HEK293 (cell line): ENCODE results near the gene CANX.
A peak's percentile ranks its signal among the peaks of the same experiment; 100 is the strongest.

Experiments used
- HOXD13 ChIP-seq: sonication (generic); formaldehyde crosslinking; IDR thresholded peaks from 2 replicates; pipeline ENCODE4 v1.8.0; 2022; ENCODE audit warnings: missing genetic modification reagents, borderline replicate concordance
- KLF17 ChIP-seq: fragments of 450-650 bp; formaldehyde crosslinking; IDR thresholded peaks from 2 replicates; pipeline ENCODE4 v1.5.1; 2016; ENCODE audit warnings: missing biosample characterization, missing genetic modification characterization
- KLF7 ChIP-seq: fragments of 450-650 bp; formaldehyde crosslinking; IDR thresholded peaks from 2 replicates; pipeline ENCODE4 v1.5.1; 2016; ENCODE audit warnings: missing biosample characterization, missing genetic modification characterization, borderline replicate concordance
- MEIS1 ChIP-seq: sonication (generic); formaldehyde crosslinking; IDR thresholded peaks from 2 replicates; pipeline ENCODE4 v1.8.1; 2022; ENCODE audit warnings: missing genetic modification reagents, mild to moderate bottlenecking, borderline replicate concordance
- SETDB1 ChIP-seq: IDR thresholded peaks from one replicate; pipeline ENCODE4 v1.6.1; 2017; ENCODE audit warnings: mild to moderate bottlenecking, low read length, moderate library complexity, mixed read lengths; ENCODE audit not compliant: insufficient read length
- SP3 ChIP-seq: fragments of 450-650 bp; formaldehyde crosslinking; IDR thresholded peaks from 2 replicates; pipeline ENCODE4 v1.5.1; 2016; ENCODE audit warnings: missing biosample characterization, missing genetic modification characterization
- YY1 ChIP-seq: fragments of 450-650 bp; formaldehyde crosslinking; IDR thresholded peaks from 2 replicates; pipeline ENCODE4 v1.5.1; 2018; ENCODE audit warnings: missing biosample characterization, missing genetic modification characterization
- ZBTB20 ChIP-seq: fragments of 450-650 bp; formaldehyde crosslinking; IDR thresholded peaks from 2 replicates; pipeline ENCODE4 v1.5.1; 2016; ENCODE audit warnings: missing biosample characterization, missing genetic modification characterization
- ZFHX2 ChIP-seq: fragments of 450-650 bp; formaldehyde crosslinking; conservative IDR thresholded peaks from 2 replicates; pipeline ENCODE4 v1.5.1; 2016; ENCODE audit warnings: missing biosample characterization, missing genetic modification characterization
- ZFP41 ChIP-seq: fragments of 450-650 bp; formaldehyde crosslinking; IDR thresholded peaks from 2 replicates; pipeline ENCODE4 v1.5.1; 2016; ENCODE audit warnings: missing biosample characterization, missing genetic modification characterization, borderline replicate concordance
- ZIC2 ChIP-seq: fragments of 450-650 bp; formaldehyde crosslinking; IDR thresholded peaks from 2 replicates; pipeline ENCODE4 v1.5.1; 2016; ENCODE audit warnings: missing biosample characterization, missing genetic modification characterization
- ZNF140 ChIP-seq: fragments of 450-650 bp; formaldehyde crosslinking; IDR thresholded peaks from 2 replicates; pipeline ENCODE4 v1.5.1; 2016; ENCODE audit warnings: missing biosample characterization, missing genetic modification characterization
- ZNF174 ChIP-seq: fragments of 450-650 bp; formaldehyde crosslinking; IDR thresholded peaks from 2 replicates; pipeline ENCODE4 v1.5.0; 2017; ENCODE audit warnings: missing biosample characterization, mild to moderate bottlenecking, missing genetic modification characterization
- ZNF2 ChIP-seq: fragments of 450-650 bp; formaldehyde crosslinking; IDR thresholded peaks from 2 replicates; pipeline ENCODE4 v1.5.1; 2016; ENCODE audit warnings: missing biosample characterization, missing genetic modification characterization
- ZNF223 ChIP-seq: fragments of 450-650 bp; formaldehyde crosslinking; IDR thresholded peaks from 2 replicates; pipeline ENCODE4 v1.5.1; 2016; ENCODE audit warnings: missing biosample characterization, missing genetic modification characterization
- ZNF335 ChIP-seq: fragments of 450-650 bp; formaldehyde crosslinking; conservative IDR thresholded peaks from 2 replicates; pipeline ENCODE4 v1.5.1; 2016; ENCODE audit warnings: missing biosample characterization, missing genetic modification characterization
- ZNF341 ChIP-seq: fragments of 450-650 bp; formaldehyde crosslinking; IDR thresholded peaks from 2 replicates; pipeline ENCODE4; 2016; ENCODE audit warnings: low read depth, missing biosample characterization, missing genetic modification characterization
- ZNF398 ChIP-seq: fragments of 450-650 bp; formaldehyde crosslinking; IDR thresholded peaks from 2 replicates; pipeline ENCODE4 v1.5.1; 2017; ENCODE audit warnings: missing biosample characterization, missing genetic modification characterization
- ZNF48 ChIP-seq: fragments of 450-650 bp; formaldehyde crosslinking; IDR thresholded peaks from 2 replicates; pipeline ENCODE4 v1.5.1; 2016; ENCODE audit warnings: missing biosample characterization, missing genetic modification characterization
- ZNF501 ChIP-seq: fragments of 450-650 bp; formaldehyde crosslinking; IDR thresholded peaks from 2 replicates; pipeline ENCODE4 v1.5.1; 2016; ENCODE audit warnings: missing biosample characterization, missing genetic modification characterization
- ZNF600 ChIP-seq: fragments of 450-650 bp; formaldehyde crosslinking; IDR thresholded peaks from 2 replicates; pipeline ENCODE4 v1.5.1; 2016; ENCODE audit warnings: missing biosample characterization, missing genetic modification characterization
- ZNF660 ChIP-seq: fragments of 450-650 bp; IDR thresholded peaks from 2 replicates; pipeline ENCODE4 v1.5.1; 2018; ENCODE audit warnings: missing biosample characterization, mild to moderate bottlenecking, missing genetic modification characterization
- ZNF664 ChIP-seq: fragments of 450-650 bp; formaldehyde crosslinking; IDR thresholded peaks from 2 replicates; pipeline ENCODE4 v1.5.1; 2016; ENCODE audit warnings: missing biosample characterization, missing genetic modification characterization
- ZNF843 ChIP-seq: fragments of 450-650 bp; formaldehyde crosslinking; IDR thresholded peaks from 2 replicates; pipeline ENCODE4 v1.5.1; 2016; ENCODE audit warnings: missing biosample characterization, missing genetic modification characterization
- TF ChIP-seq, protein P1 (sequence below): sonication (generic); formaldehyde crosslinking; IDR thresholded peaks from 2 replicates; pipeline ENCODE4 v1.8.1; 2022; ENCODE audit warnings: mild to moderate bottlenecking, moderate library complexity, missing genetic modification reagents
- TF ChIP-seq, protein P2 (sequence below): fragments of 450-650 bp; formaldehyde crosslinking; IDR thresholded peaks from 2 replicates; pipeline ENCODE4 v1.5.1; 2016; ENCODE audit warnings: missing biosample characterization, missing genetic modification characterization
- TF ChIP-seq, protein P3 (sequence below): fragments of 450-650 bp; formaldehyde crosslinking; IDR thresholded peaks from 2 replicates; pipeline ENCODE4 v1.5.1; 2016; ENCODE audit warnings: missing biosample characterization, missing genetic modification characterization
- TF ChIP-seq, protein P4 (sequence below): fragments of 450-650 bp; formaldehyde crosslinking; IDR thresholded peaks from 2 replicates; pipeline ENCODE4 v1.5.1; 2016; ENCODE audit warnings: missing biosample characterization, missing genetic modification characterization
- TF ChIP-seq, protein P5 (sequence below): fragments of 450-650 bp; formaldehyde crosslinking; IDR thresholded peaks from 2 replicates; pipeline ENCODE4 v1.5.1; 2017; ENCODE audit warnings: missing biosample characterization, missing genetic modification characterization

The CANX gene

GRCh38 chr5:179759581-179760551 is 61.1 kb downstream of the CANX start (continued):
- TF ChIP-seq ZNF2 (no peak), ZNF341 (no peak), YY1 (tag by site-specific recombination) (no peak), ZNF335 (tag by site-specific recombination) (peak; percentile 25; the same call in 1 of the 2 replicates), ZNF501 (no peak), ZNF174 (tag by site-specific recombination) (no peak), SETDB1 (no peak), ZNF600 (tag by site-specific recombination) (peak; percentile 66; the same call in 1 of the 2 replicates), ZNF660 (tag by site-specific recombination) (no peak), ZNF398 (tag by site-specific recombination) (peak; percentile 2; the same call in 1 of the 2 replicates), ZNF843 (tag by site-specific recombination) (no peak), ZNF223 (tag by site-specific recombination) (no peak), ZNF664 (tag by site-specific recombination) (no peak), KLF17 (tag by site-specific recombination) (no peak), ZFHX2 (peak; percentile 67), ZNF48 (tag by site-specific recombination) (no peak), MEIS1 (CRISPR knock-in tag) (no peak), ZNF140 (tag by site-specific recombination) (no peak), ZIC2 (tag by site-specific recombination) (peak; percentile 94), ZBTB20 (no peak), KLF7 (no peak), SP3 (no peak), ZFP41 (tag by site-specific recombination) (no peak), HOXD13 (no peak)
- TF ChIP-seq, protein P1, sequence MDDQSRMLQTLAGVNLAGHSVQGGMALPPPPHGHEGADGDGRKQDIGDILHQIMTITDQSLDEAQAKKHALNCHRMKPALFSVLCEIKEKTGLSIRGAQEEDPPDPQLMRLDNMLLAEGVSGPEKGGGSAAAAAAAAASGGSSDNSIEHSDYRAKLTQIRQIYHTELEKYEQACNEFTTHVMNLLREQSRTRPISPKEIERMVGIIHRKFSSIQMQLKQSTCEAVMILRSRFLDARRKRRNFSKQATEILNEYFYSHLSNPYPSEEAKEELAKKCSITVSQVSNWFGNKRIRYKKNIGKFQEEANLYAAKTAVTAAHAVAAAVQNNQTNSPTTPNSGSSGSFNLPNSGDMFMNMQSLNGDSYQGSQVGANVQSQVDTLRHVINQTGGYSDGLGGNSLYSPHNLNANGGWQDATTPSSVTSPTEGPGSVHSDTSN (CRISPR knock-in tag) = no peak
- TF ChIP-seq, protein P2, sequence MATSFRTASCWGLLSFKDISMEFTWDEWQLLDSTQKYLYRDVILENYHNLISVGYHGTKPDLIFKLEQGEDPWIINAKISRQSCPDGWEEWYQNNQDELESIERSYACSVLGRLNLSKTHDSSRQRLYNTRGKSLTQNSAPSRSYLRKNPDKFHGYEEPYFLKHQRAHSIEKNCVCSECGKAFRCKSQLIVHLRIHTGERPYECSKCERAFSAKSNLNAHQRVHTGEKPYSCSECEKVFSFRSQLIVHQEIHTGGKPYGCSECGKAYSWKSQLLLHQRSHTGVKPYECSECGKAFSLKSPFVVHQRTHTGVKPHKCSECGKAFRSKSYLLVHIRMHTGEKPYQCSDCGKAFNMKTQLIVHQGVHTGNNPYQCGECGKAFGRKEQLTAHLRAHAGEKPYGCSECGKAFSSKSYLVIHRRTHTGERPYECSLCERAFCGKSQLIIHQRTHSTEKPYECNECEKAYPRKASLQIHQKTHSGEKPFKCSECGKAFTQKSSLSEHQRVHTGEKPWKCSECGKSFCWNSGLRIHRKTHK (tag by site-specific recombination) = no peak
- TF ChIP-seq, protein P3, sequence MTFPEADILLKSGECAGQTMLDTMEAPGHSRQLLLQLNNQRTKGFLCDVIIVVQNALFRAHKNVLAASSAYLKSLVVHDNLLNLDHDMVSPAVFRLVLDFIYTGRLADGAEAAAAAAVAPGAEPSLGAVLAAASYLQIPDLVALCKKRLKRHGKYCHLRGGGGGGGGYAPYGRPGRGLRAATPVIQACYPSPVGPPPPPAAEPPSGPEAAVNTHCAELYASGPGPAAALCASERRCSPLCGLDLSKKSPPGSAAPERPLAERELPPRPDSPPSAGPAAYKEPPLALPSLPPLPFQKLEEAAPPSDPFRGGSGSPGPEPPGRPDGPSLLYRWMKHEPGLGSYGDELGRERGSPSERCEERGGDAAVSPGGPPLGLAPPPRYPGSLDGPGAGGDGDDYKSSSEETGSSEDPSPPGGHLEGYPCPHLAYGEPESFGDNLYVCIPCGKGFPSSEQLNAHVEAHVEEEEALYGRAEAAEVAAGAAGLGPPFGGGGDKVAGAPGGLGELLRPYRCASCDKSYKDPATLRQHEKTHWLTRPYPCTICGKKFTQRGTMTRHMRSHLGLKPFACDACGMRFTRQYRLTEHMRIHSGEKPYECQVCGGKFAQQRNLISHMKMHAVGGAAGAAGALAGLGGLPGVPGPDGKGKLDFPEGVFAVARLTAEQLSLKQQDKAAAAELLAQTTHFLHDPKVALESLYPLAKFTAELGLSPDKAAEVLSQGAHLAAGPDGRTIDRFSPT (tag by site-specific recombination) = peak; percentile 66; the same call in 1 of the 2 replicates
- TF ChIP-seq, protein P4, sequence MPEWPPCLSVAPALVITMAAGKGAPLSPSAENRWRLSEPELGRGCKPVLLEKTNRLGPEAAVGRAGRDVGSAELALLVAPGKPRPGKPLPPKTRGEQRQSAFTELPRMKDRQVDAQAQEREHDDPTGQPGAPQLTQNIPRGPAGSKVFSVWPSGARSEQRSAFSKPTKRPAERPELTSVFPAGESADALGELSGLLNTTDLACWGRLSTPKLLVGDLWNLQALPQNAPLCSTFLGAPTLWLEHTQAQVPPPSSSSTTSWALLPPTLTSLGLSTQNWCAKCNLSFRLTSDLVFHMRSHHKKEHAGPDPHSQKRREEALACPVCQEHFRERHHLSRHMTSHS (tag by site-specific recombination) = no peak
- TF ChIP-seq, protein P5, sequence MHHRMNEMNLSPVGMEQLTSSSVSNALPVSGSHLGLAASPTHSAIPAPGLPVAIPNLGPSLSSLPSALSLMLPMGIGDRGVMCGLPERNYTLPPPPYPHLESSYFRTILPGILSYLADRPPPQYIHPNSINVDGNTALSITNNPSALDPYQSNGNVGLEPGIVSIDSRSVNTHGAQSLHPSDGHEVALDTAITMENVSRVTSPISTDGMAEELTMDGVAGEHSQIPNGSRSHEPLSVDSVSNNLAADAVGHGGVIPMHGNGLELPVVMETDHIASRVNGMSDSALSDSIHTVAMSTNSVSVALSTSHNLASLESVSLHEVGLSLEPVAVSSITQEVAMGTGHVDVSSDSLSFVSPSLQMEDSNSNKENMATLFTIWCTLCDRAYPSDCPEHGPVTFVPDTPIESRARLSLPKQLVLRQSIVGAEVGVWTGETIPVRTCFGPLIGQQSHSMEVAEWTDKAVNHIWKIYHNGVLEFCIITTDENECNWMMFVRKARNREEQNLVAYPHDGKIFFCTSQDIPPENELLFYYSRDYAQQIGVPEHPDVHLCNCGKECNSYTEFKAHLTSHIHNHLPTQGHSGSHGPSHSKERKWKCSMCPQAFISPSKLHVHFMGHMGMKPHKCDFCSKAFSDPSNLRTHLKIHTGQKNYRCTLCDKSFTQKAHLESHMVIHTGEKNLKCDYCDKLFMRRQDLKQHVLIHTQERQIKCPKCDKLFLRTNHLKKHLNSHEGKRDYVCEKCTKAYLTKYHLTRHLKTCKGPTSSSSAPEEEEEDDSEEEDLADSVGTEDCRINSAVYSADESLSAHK (tag by site-specific recombination) = no peak
